IMR-90 (cell line): ENCODE results near the gene ALDOA.

Experiments
- CEBPB ChIP-seq: IDR thresholded peaks from 2 replicates; pipeline ENCODE4 v1.6.1; 2012; ENCODE audit warnings: low read depth, low read length, improper control_type of control experiment
- CHD1 ChIP-seq: IDR thresholded peaks from 2 replicates; pipeline ENCODE4 v1.6.1; 2012; ENCODE audit warnings: low read depth, low read length, improper control_type of control experiment
- FOS ChIP-seq: fragments of 150-350 bp; IDR thresholded peaks from 2 replicates; pipeline ENCODE4 v1.6.1; 2016; ENCODE audit warnings: low read depth, low read length
- MAFK ChIP-seq: IDR thresholded peaks from 2 replicates; pipeline ENCODE4 v1.6.1; 2012; ENCODE audit warnings: low read depth, low read length, improper control_type of control experiment
- NFE2L2 ChIP-seq: fragments of 150-350 bp; IDR thresholded peaks from 2 replicates; pipeline ENCODE4 v1.6.1; 2016; ENCODE audit warnings: low read depth, mild to moderate bottlenecking, low read length
- RAD21 ChIP-seq: IDR thresholded peaks from 2 replicates; pipeline ENCODE4 v1.6.1; 2012; ENCODE audit warnings: low read length, improper control_type of control experiment
- RFX5 ChIP-seq: IDR thresholded peaks from 2 replicates; pipeline ENCODE4 v1.8.0; 2012; ENCODE audit warnings: low read depth, mild to moderate bottlenecking, low read length, moderate library complexity
- TF ChIP-seq, protein P1 (sequence below): conservative IDR thresholded peaks from 2 replicates; pipeline ENCODE4 v1.5.1; 2012; ENCODE audit warnings: mild to moderate bottlenecking, low read depth, low read length, improper control_type of control experiment
- TF ChIP-seq, protein P2 (sequence below): fragments of 150-350 bp; IDR thresholded peaks from 2 replicates; pipeline ENCODE4 v1.6.1; 2017; ENCODE audit warnings: mild to moderate bottlenecking, antibody characterized with exemption, low read length, low read depth

DNA sequence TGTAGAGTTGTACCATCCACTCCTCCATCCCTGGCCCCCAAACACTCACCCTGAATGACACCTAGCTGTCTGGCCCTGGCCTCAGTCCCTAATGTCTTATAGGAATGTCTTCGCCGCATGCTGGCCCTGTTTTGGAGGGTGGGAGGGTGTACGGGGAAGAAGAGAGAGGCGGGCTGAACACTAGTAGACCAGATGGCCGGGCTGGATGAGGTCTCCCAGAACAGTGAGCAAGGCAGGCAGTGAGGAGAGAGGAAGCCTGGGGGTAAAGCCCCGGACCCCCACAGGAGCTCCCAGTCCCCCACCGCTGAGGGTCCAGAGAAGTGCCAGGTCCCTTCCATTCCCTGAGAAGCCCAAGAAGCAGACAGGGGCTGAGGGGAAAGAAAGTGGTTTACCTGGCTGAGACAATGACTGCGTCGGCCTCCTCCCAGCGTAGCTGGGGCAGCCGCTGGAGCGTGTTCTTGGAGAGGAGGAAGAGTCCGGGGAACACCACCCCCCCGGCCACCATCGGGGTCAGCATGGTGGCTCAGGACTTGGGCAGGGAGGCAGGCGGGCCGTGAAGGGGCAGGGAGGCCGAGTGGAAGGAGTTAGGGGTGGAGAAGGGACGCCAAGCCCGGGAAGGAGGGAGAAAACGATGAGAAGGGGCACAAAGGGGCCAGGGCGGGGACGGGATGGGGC, 35.4 kb upstream of the ALDOA start:
- TF ChIP-seq, protein P1, sequence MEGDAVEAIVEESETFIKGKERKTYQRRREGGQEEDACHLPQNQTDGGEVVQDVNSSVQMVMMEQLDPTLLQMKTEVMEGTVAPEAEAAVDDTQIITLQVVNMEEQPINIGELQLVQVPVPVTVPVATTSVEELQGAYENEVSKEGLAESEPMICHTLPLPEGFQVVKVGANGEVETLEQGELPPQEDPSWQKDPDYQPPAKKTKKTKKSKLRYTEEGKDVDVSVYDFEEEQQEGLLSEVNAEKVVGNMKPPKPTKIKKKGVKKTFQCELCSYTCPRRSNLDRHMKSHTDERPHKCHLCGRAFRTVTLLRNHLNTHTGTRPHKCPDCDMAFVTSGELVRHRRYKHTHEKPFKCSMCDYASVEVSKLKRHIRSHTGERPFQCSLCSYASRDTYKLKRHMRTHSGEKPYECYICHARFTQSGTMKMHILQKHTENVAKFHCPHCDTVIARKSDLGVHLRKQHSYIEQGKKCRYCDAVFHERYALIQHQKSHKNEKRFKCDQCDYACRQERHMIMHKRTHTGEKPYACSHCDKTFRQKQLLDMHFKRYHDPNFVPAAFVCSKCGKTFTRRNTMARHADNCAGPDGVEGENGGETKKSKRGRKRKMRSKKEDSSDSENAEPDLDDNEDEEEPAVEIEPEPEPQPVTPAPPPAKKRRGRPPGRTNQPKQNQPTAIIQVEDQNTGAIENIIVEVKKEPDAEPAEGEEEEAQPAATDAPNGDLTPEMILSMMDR: no peak
- TF ChIP-seq NFE2L2 (no peak), CEBPB (no peak), RFX5 (no peak), MAFK (no peak), FOS (no peak), RAD21 (no peak), CHD1 (no peak)
- TF ChIP-seq, protein P2, sequence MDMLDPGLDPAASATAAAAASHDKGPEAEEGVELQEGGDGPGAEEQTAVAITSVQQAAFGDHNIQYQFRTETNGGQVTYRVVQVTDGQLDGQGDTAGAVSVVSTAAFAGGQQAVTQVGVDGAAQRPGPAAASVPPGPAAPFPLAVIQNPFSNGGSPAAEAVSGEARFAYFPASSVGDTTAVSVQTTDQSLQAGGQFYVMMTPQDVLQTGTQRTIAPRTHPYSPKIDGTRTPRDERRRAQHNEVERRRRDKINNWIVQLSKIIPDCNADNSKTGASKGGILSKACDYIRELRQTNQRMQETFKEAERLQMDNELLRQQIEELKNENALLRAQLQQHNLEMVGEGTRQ: no peak
